ENCODE data around the gene PLCL2.

PLCL2 gene

GRCh38 chr3:16908896-16909295, 24.1 kb downstream of the PLCL2 start:
- no peak overlapping the region for H3K4me2 ChIP-seq (ENCODE audit: low read length)
- H3K4me1 ChIP-seq (ENCODE audit: low read length): peaks cover 40% of the 10 kb centered on the region
- H3K9me3 ChIP-seq (ENCODE audit: insufficient read depth, low read length): no peaks in the 10 kb centered on the region
- H3K9ac ChIP-seq (ENCODE audit: low read length): no peak overlapping the region
- H3K27me3 ChIP-seq (ENCODE audit: low read depth, low read length): no peaks in the 10 kb centered on the region
- no peak overlapping the region for H2AFZ ChIP-seq (ENCODE audit: low read depth, low read length)
- peaks cover 4% of the 10 kb centered on the region for H3K36me3 ChIP-seq (replicated peaks; ENCODE audit: low read depth, low read length)
- no peak overlapping the region for H3K4me3 ChIP-seq (ENCODE audit: low read length)
- no peak overlapping the region for H3K27ac ChIP-seq (ENCODE audit: low read length)
- TF ChIP-seq EZH2phosphoT487 (IDR thresholded peaks at IDR 0.05; ENCODE audit: low read depth): no peak
- H3K79me2 ChIP-seq (ENCODE audit: low read length): peaks cover 28% of the 10 kb centered on the region
- peaks cover 10% of the 10 kb centered on the region; the same call in 1 of the 2 replicates for H4K20me1 ChIP-seq (ENCODE audit: insufficient read depth, low read length)

DNA sequence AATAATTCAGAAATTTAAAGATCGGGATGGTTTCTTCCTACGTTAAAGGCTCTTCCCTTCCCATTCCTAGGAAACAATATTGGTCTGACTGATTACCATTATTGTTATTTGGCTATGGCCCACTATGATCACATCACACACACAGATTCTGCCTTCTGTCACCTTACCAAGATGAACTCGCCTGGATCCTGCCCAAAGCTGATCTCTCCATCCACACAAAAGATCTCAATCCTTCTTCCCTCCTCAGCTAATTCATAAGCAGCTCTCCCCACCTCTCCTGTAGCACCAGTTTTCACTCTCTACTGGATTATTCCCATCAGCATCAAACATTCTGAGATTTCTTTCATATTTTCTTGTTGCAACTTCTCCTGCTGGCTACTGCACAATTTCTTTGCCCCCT, 25.0 kb downstream of the PLCL2 start:
- no peak overlapping the region for H3K4me3 ChIP-seq (ENCODE audit: low read length)
- H2AFZ ChIP-seq (ENCODE audit: low read depth, low read length): no peak overlapping the region
- H3K36me3 ChIP-seq (replicated peaks; ENCODE audit: low read depth, low read length): peaks cover 4% of the 10 kb centered on the region
- H3K27me3 ChIP-seq (ENCODE audit: low read depth, low read length): no peaks in the 10 kb centered on the region
- H3K27ac ChIP-seq (ENCODE audit: low read length): no peak overlapping the region
- TF ChIP-seq, protein P1, sequence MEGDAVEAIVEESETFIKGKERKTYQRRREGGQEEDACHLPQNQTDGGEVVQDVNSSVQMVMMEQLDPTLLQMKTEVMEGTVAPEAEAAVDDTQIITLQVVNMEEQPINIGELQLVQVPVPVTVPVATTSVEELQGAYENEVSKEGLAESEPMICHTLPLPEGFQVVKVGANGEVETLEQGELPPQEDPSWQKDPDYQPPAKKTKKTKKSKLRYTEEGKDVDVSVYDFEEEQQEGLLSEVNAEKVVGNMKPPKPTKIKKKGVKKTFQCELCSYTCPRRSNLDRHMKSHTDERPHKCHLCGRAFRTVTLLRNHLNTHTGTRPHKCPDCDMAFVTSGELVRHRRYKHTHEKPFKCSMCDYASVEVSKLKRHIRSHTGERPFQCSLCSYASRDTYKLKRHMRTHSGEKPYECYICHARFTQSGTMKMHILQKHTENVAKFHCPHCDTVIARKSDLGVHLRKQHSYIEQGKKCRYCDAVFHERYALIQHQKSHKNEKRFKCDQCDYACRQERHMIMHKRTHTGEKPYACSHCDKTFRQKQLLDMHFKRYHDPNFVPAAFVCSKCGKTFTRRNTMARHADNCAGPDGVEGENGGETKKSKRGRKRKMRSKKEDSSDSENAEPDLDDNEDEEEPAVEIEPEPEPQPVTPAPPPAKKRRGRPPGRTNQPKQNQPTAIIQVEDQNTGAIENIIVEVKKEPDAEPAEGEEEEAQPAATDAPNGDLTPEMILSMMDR (IDR thresholded peaks at IDR 0.05; ENCODE audit: low read depth, low read length): no peak
- no peak for TF ChIP-seq EZH2phosphoT487 (IDR thresholded peaks at IDR 0.05; ENCODE audit: low read depth)
- no peaks in the 10 kb centered on the region for H3K9me3 ChIP-seq (ENCODE audit: insufficient read depth, low read length)
- H3K9ac ChIP-seq (ENCODE audit: low read length): no peak overlapping the region
- peaks cover 8% of the 10 kb centered on the region; the same call in 1 of the 2 replicates for H4K20me1 ChIP-seq (ENCODE audit: insufficient read depth, low read length)
- peaks cover 31% of the 10 kb centered on the region for H3K79me2 ChIP-seq (ENCODE audit: low read length)
- peaks cover 43% of the 10 kb centered on the region for H3K4me1 ChIP-seq (ENCODE audit: low read length)
- no peak overlapping the region for H3K4me2 ChIP-seq (ENCODE audit: low read length)

DNA sequence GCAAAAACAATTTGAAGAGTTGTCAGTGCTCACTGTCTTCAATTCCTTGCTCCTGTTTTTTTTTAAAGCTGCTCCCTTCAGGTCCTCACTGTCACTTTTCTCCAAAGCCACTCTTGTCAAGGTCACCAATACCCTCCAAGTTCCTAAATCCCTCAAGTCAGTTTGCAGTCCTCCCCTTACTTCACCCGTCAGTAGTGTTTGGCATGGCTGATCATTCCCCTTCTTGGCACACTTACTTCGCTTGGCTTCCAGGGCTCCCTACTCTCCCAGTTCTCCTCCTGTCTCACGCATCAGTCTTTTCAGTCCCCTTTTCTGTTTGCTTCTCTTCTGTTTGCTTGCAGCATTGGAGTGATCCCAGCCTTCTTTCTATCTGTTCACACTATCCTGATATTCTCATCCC, 25.5 kb downstream of the PLCL2 start:
- peaks cover 32% of the 10 kb centered on the region for H3K79me2 ChIP-seq (ENCODE audit: low read length)
- H2AFZ ChIP-seq (ENCODE audit: low read depth, low read length): no peak overlapping the region
- H3K9ac ChIP-seq (ENCODE audit: low read length): no peak overlapping the region
- no peaks in the 10 kb centered on the region for H3K27me3 ChIP-seq (ENCODE audit: low read depth, low read length)
- H3K4me2 ChIP-seq (ENCODE audit: low read length): no peak overlapping the region
- H3K27ac ChIP-seq (ENCODE audit: low read length): no peak overlapping the region
- H3K4me1 ChIP-seq (ENCODE audit: low read length): peaks cover 40% of the 10 kb centered on the region
- H3K4me3 ChIP-seq (ENCODE audit: low read length): no peak overlapping the region
- no peaks in the 10 kb centered on the region for H3K36me3 ChIP-seq (replicated peaks; ENCODE audit: low read depth, low read length)
- H4K20me1 ChIP-seq (ENCODE audit: insufficient read depth, low read length): peaks cover 8% of the 10 kb centered on the region; the same call in 1 of the 2 replicates
- H3K9me3 ChIP-seq (ENCODE audit: insufficient read depth, low read length): no peaks in the 10 kb centered on the region
- TF ChIP-seq, protein P1 (IDR thresholded peaks at IDR 0.05; ENCODE audit: low read depth, low read length): no peak

GRCh38 chr3:16911916-16912315, 27.2 kb downstream of the PLCL2 start:
- TF ChIP-seq EZH2phosphoT487 (IDR thresholded peaks at IDR 0.05; ENCODE audit: low read depth): no peak
- TF ChIP-seq, protein P1 (IDR thresholded peaks at IDR 0.05; ENCODE audit: low read depth, low read length): no peak
- H3K79me2 ChIP-seq (ENCODE audit: low read length): peaks cover 31% of the 10 kb centered on the region
- H3K4me2 ChIP-seq (ENCODE audit: low read length): peak overlapping the region; percentile 82
- no peaks in the 10 kb centered on the region for H3K36me3 ChIP-seq (replicated peaks; ENCODE audit: low read depth, low read length)
- no peaks in the 10 kb centered on the region for H3K9me3 ChIP-seq (ENCODE audit: insufficient read depth, low read length)
- no peak overlapping the region for H3K9ac ChIP-seq (ENCODE audit: low read length)
- H3K27me3 ChIP-seq (ENCODE audit: low read depth, low read length): no peaks in the 10 kb centered on the region
- peaks cover 18% of the 10 kb centered on the region; the same call in 1 of the 2 replicates for H4K20me1 ChIP-seq (ENCODE audit: insufficient read depth, low read length)
- peak overlapping the region; percentile 23; the same call in 1 of the 2 replicates for H3K4me3 ChIP-seq (ENCODE audit: low read length)
- H3K27ac ChIP-seq (ENCODE audit: low read length): peak overlapping the region; percentile 81
- H3K4me1 ChIP-seq (ENCODE audit: low read length): peaks cover 36% of the 10 kb centered on the region
- H2AFZ ChIP-seq (ENCODE audit: low read depth, low read length): no peak overlapping the region
